ENCODE measurements around the gene CAMK2A. TPM values are rescaled to one million over a fixed set of nuclear protein-coding genes. Genes with fewer than 3 reads are reported as not detected.

CAMK2A gene
- total and polyA plus RNA-seq, 2 of the 4 experiments (the other 2 are of a cell fraction) = 0.18 to 0.19 TPM

Other genes starting within 250 kb of the CAMK2A start
- gene CSF1R, start 203.2 kb downstream of the CAMK2A start, total RNA-seq (2012; rRNA removed) = under 0.01 and 0.36 TPM in 2 replicates
- gene CSF1R, start 203.2 kb downstream of the CAMK2A start, polyA plus RNA-seq (2012; rRNA removed) = 0.07 and 0.14 TPM in 2 replicates
- 81.9 and 108 TPM in 2 replicates for gene PDGFRB, start 133.9 kb downstream of the CAMK2A start, total RNA-seq (2012; rRNA removed)
- gene PDGFRB, start 133.9 kb downstream of the CAMK2A start, polyA plus RNA-seq (2012; rRNA removed) = 122 and 124 TPM in 2 replicates
- 0.18 TPM in 1 of 2 replicates, not detected in the other for gene CDX1, start 123.0 kb downstream of the CAMK2A start, total RNA-seq (2012; rRNA removed)
- 0.22 and 0.24 TPM in 2 replicates for gene CDX1, start 123.0 kb downstream of the CAMK2A start, polyA plus RNA-seq (2012; rRNA removed)
- gene SLC6A7, start 99.7 kb downstream of the CAMK2A start, total RNA-seq (2012; rRNA removed) = under 0.01 TPM in 1 of 2 replicates, not detected in the other
- gene SLC6A7, start 99.7 kb downstream of the CAMK2A start, polyA plus RNA-seq (2012; rRNA removed) = not detected in 2 replicates
- gene ARSI, start 13.1 kb upstream of the CAMK2A start, total RNA-seq (2012; rRNA removed) = 15.0 and 15.2 TPM in 2 replicates
- gene ARSI, start 13.1 kb upstream of the CAMK2A start, polyA plus RNA-seq (2012; rRNA removed) = 14.8 and 15.5 TPM in 2 replicates
- 18.3 and 19.7 TPM in 2 replicates for gene TCOF1, start 67.9 kb upstream of the CAMK2A start, total RNA-seq (2012; rRNA removed)
- gene TCOF1, start 67.9 kb upstream of the CAMK2A start, polyA plus RNA-seq (2012; rRNA removed) = 18.2 and 18.8 TPM in 2 replicates
- 0.18 and 0.28 TPM in 2 replicates for gene CD74, start 123.1 kb upstream of the CAMK2A start, total RNA-seq (2012; rRNA removed)
- 1.1 and 1.5 TPM in 2 replicates for gene CD74, start 123.1 kb upstream of the CAMK2A start, polyA plus RNA-seq (2012; rRNA removed)
- 7,310 and 7,583 TPM in 2 replicates for gene RPS14, start 160.0 kb upstream of the CAMK2A start, total RNA-seq (2012; rRNA removed)
- gene RPS14, start 160.0 kb upstream of the CAMK2A start, polyA plus RNA-seq (2012; rRNA removed) = 6,296 and 6,747 TPM in 2 replicates
- 30.3 and 30.5 TPM in 2 replicates for gene NDST1, start 218.4 kb upstream of the CAMK2A start, total RNA-seq (2012; rRNA removed)
- gene NDST1, start 218.4 kb upstream of the CAMK2A start, polyA plus RNA-seq (2012; rRNA removed) = 80.4 and 101 TPM in 2 replicates

All from IMR-90 (cell line).